Osteoblast (primary cell): ENCODE data around the gene ADCYAP1R1. TPM values are rescaled to one million over a fixed set of nuclear protein-coding genes. Genes with fewer than 3 reads are reported as not detected.

Source experiments
- DNase-seq: peaks from one replicate; pipeline ENCODE4 v3.0.0; 2011; ENCODE audit warnings: low spot score, mixed read lengths; ENCODE audit not compliant: insufficient read length; ENCODE audit errors: missing footprints
- H2AFZ ChIP-seq: 2 replicates; pipeline ENCODE4 v1.6.0; 2011; ENCODE audit warnings: mild to moderate bottlenecking, low read length
- H3K27ac ChIP-seq: 2 replicates; pipeline ENCODE4 v1.5.1; 2011; ENCODE audit warnings: mild to moderate bottlenecking, low read depth, low read length, moderate library complexity
- H3K27me3 ChIP-seq: 2 replicates; pipeline ENCODE4 v1.6.0; 2012; ENCODE audit warnings: mild to moderate bottlenecking, control low read depth, inconsistent platforms, low read length, moderate library complexity; ENCODE audit not compliant: insufficient read depth
- H3K36me3 ChIP-seq: 2 replicates; pipeline ENCODE4 v1.5.1; 2011; ENCODE audit warnings: mild to moderate bottlenecking, low read length, control low read depth, moderate library complexity; ENCODE audit not compliant: insufficient read depth
- H3K4me1 ChIP-seq: 2 replicates; pipeline ENCODE4 v1.5.1; 2011; ENCODE audit warnings: mild to moderate bottlenecking, low read length, control low read depth, moderate library complexity; ENCODE audit not compliant: insufficient read depth
- H3K4me2 ChIP-seq: 2 replicates; pipeline ENCODE4 v1.6.0; 2011; ENCODE audit warnings: mild to moderate bottlenecking, low read length; ENCODE audit not compliant: insufficient read depth
- H3K4me3 ChIP-seq: fragments of 200-600 bp; sonication (generic); 3 replicates; pipeline ENCODE4 v1.5.1; 2012; ENCODE audit warnings: mild to moderate bottlenecking, low read length, inconsistent platforms; ENCODE audit not compliant: insufficient read depth
- H3K79me2 ChIP-seq: 2 replicates; pipeline ENCODE4 v1.6.0; 2012; ENCODE audit warnings: mild to moderate bottlenecking, low read length, control low read depth, inconsistent platforms; ENCODE audit not compliant: insufficient read depth
- H3K9me3 ChIP-seq: 2 replicates; pipeline ENCODE4 v1.5.1; 2011; ENCODE audit warnings: low read depth, low read length, control low read depth
- H4K20me1 ChIP-seq: 2 replicates; pipeline ENCODE4 v1.6.0; 2012; ENCODE audit warnings: mild to moderate bottlenecking, low read length, control low read depth; ENCODE audit not compliant: insufficient read depth
- CTCF ChIP-seq: IDR thresholded peaks from 2 replicates; pipeline ENCODE4 v1.5.1; 2011; ENCODE audit warnings: mild to moderate bottlenecking, low read depth, low read length, moderate library complexity; ENCODE audit errors: extremely low read depth
- total RNA-seq: library from RNA; depleted of rRNA; stranded (reverse); fragments of >200 nt; gene quantifications from 2 replicates; pipeline ENCODE4 v1.2.3, GENCODE V29; 2012

ADCYAP1R1 gene
- total RNA-seq, 1 donor = not detected

GRCh38 chr7:31052841-31053601, 913 bp downstream of the ADCYAP1R1 start:
- Histone ChIP-seq H3K36me3 (no peaks in the 10 kb centered on the region), H4K20me1 (no peaks in the 10 kb centered on the region), H3K4me2 (no peak overlapping the region), H3K27me3 (peaks cover 42% of the 10 kb centered on the region), H3K4me3 (no peak overlapping the region), H3K79me2 (no peaks in the 10 kb centered on the region), H3K27ac (no peak overlapping the region), H3K4me1 (no peaks in the 10 kb centered on the region), H3K9me3 (no peaks in the 10 kb centered on the region), H2AFZ (no peak overlapping the region)
- DNase-seq = peak; percentile 68
- TF ChIP-seq CTCF = no peak

- H3K4me2 ChIP-seq = no peak overlapping the region
- DNase-seq = peak; percentile 85
- H3K79me2 ChIP-seq = no peaks in the 10 kb centered on the region
- no peak overlapping the region for H2AFZ ChIP-seq
- H3K27ac ChIP-seq = no peak overlapping the region
- TF ChIP-seq CTCF = no peak
- no peak overlapping the region for H3K4me3 ChIP-seq
- H3K27me3 ChIP-seq = peaks cover 42% of the 10 kb centered on the region
- H3K36me3 ChIP-seq = no peaks in the 10 kb centered on the region
- H3K4me1 ChIP-seq = no peaks in the 10 kb centered on the region
- no peaks in the 10 kb centered on the region for H3K9me3 ChIP-seq
- no peaks in the 10 kb centered on the region for H4K20me1 ChIP-seq
These were observed 1.9 kb downstream of the ADCYAP1R1 start for GRCh38 chr7:31053986-31054385.

- H3K79me2 ChIP-seq = no peaks in the 10 kb centered on the region
- no peak overlapping the region for H3K4me3 ChIP-seq
- H2AFZ ChIP-seq = no peak overlapping the region
- H3K36me3 ChIP-seq = no peaks in the 10 kb centered on the region
- H3K9me3 ChIP-seq = no peaks in the 10 kb centered on the region
- H3K4me2 ChIP-seq = no peak overlapping the region
- no peaks in the 10 kb centered on the region for H3K4me1 ChIP-seq
- peak; percentile 73 for DNase-seq
- TF ChIP-seq CTCF = no peak
- H3K27ac ChIP-seq = no peak overlapping the region
- H4K20me1 ChIP-seq = no peaks in the 10 kb centered on the region
- H3K27me3 ChIP-seq = peaks cover 41% of the 10 kb centered on the region
These were observed 2.6 kb downstream of the ADCYAP1R1 start for GRCh38 chr7:31054608-31055278.

GRCh38 chr7:31055471-31055870, 3.4 kb downstream of the ADCYAP1R1 start:
- Histone ChIP-seq H3K79me2 (no peaks in the 10 kb centered on the region), H3K27ac (no peak overlapping the region), H3K4me2 (no peak overlapping the region), H3K36me3 (no peaks in the 10 kb centered on the region), H3K4me1 (no peaks in the 10 kb centered on the region), H4K20me1 (no peaks in the 10 kb centered on the region), H3K27me3 (peaks cover 34% of the 10 kb centered on the region), H2AFZ (no peak overlapping the region), H3K4me3 (no peak overlapping the region), H3K9me3 (no peaks in the 10 kb centered on the region)
- DNase-seq = peak; percentile 57
- no peak for TF ChIP-seq CTCF
